Endodermal cell (in vitro differentiated cells): ENCODE results near the gene LRP8. TPM values are rescaled to one million over a fixed set of nuclear protein-coding genes. Genes with fewer than 3 reads are reported as not detected.

Experiments
- DNase-seq: peaks from one replicate; pipeline ENCODE4 v3.0.0-alpha.2; 2017
- H3K27ac ChIP-seq: 2 replicates; pipeline ENCODE4 v1.5.1; 2013; ENCODE audit warnings: mild to moderate bottlenecking, low read depth, low read length, moderate library complexity
- H3K27me3 ChIP-seq: 2 replicates; pipeline ENCODE4 v1.6.1; 2013; ENCODE audit warnings: mild to moderate bottlenecking, low read length, moderate library complexity; ENCODE audit not compliant: insufficient read depth, control insufficient read depth, poor library complexity, severe bottlenecking
- H3K36me3 ChIP-seq: 2 replicates; pipeline ENCODE4 v1.7.0; 2013; ENCODE audit warnings: mild to moderate bottlenecking, low read length, moderate library complexity; ENCODE audit not compliant: control insufficient read depth, insufficient read depth
- H3K4me1 ChIP-seq: one replicate; pipeline ENCODE4 v1.7.0; 2013; ENCODE audit warnings: low read length; ENCODE audit not compliant: control insufficient read depth, insufficient read depth
- H3K4me3 ChIP-seq: 2 replicates; pipeline ENCODE4 v1.5.1; 2013; ENCODE audit warnings: mild to moderate bottlenecking, low read length, moderate library complexity
- H3K9ac ChIP-seq: 2 replicates; pipeline ENCODE4 v1.6.1; 2013; ENCODE audit warnings: mild to moderate bottlenecking, low read length, moderate library complexity; ENCODE audit not compliant: poor library complexity, severe bottlenecking; ENCODE audit errors: extremely low read depth
- H3K9me3 ChIP-seq: 2 replicates; pipeline ENCODE4 v1.6.1; 2013; ENCODE audit warnings: mild to moderate bottlenecking, low read length, moderate library complexity; ENCODE audit not compliant: control insufficient read depth
- H3K27ac Mint-ChIP-seq: 2 replicates; pipeline ENCODE4 v1.8.0; 2020; ENCODE audit warnings: mixed read lengths
- H3K27me3 Mint-ChIP-seq: 2 replicates; pipeline ENCODE4 v1.8.0; 2021; ENCODE audit warnings: mild to moderate bottlenecking, mixed read lengths; ENCODE audit not compliant: insufficient read depth
- H3K36me3 Mint-ChIP-seq: 2 replicates; pipeline ENCODE4 v1.8.0; 2020; ENCODE audit warnings: low read depth, mixed read lengths
- H3K4me1 Mint-ChIP-seq: 2 replicates; pipeline ENCODE4 v1.8.0; 2020; ENCODE audit warnings: mixed read lengths
- H3K4me3 Mint-ChIP-seq: 2 replicates; pipeline ENCODE4 v1.8.0; 2020; ENCODE audit warnings: mild to moderate bottlenecking, moderate library complexity, mixed read lengths
- H3K9me3 Mint-ChIP-seq: 2 replicates; pipeline ENCODE4 v1.8.0; 2020; ENCODE audit warnings: mild to moderate bottlenecking, mixed read lengths
- WGBS, 2 experiments: methylation state at CpG; one replicate each; pipeline versions ENCODE4 v1.1.5 to v1.1.7; 2013; ENCODE audit warnings: missing lambda C conversion rate in 2 of 2, mixed read lengths in 1 of 2; ENCODE audit not compliant: insufficient coverage in 1 of 2, insufficient read length in 1 of 2; 5-methylcytosine and 5-hydroxymethylcytosine counted together
- total RNA-seq, 2 donors: library from RNA; stranded (reverse); fragmentation: NEBNext Ultra II Directional in 1 of 2; extraction: Animal tissue kit (Norgen Biotek cat#: 25700) in 1 of 2; gene quantifications; 2 replicates in 1 of 2; 3 replicates in 1 of 2; pipeline ENCODE4 v1.2.1, GENCODE V29; 2021
- TF ChIP-seq, protein P1 (sequence below): fragments of 200-600 bp; sonication (generic); conservative IDR thresholded peaks from 2 replicates; pipeline ENCODE4 v1.5.0; 2021; ENCODE audit warnings: antibody characterized with exemption, mild to moderate bottlenecking

The LRP8 gene
- total RNA-seq, 2 donors from 2014 or later: 29.1 to 39.6 TPM

DNA sequence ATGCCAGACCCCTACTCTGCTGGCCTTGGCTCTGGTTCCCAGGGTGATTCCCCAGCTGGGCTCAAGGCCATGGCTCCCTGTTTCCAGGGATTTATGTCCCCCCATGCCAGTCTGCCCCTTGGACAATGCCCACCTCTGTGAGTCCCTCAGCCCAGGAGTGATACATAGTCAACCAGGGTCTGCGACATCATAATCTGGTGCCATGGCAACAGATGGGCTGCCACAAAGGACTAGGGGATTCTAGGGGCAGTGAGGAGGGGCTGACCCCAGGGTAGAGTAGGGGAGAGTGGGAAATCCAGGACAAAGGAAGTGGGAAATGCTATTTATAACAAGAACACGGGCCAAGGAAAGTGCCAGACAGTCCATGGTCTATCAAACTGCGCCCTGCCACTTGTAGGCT, 33.8 kb downstream of the LRP8 start:
- Mint-ChIP-seq H3K36me3 (peaks cover 6% of the 10 kb centered on the region), H3K27ac (no peak overlapping the region), H3K4me1 (peaks cover 47% of the 10 kb centered on the region), H3K9me3 (no peaks in the 10 kb centered on the region), H3K4me3 (no peak overlapping the region), H3K27me3 (no peaks in the 10 kb centered on the region)
- H3K27ac ChIP-seq: peak overlapping the region; percentile 72
- H3K9me3 ChIP-seq: no peaks in the 10 kb centered on the region
- H3K4me3 ChIP-seq: no peak overlapping the region
- 92% methylated on average over 3 of the region's 3 CpGs for WGBS, 2 experiments
- TF ChIP-seq, protein P1, sequence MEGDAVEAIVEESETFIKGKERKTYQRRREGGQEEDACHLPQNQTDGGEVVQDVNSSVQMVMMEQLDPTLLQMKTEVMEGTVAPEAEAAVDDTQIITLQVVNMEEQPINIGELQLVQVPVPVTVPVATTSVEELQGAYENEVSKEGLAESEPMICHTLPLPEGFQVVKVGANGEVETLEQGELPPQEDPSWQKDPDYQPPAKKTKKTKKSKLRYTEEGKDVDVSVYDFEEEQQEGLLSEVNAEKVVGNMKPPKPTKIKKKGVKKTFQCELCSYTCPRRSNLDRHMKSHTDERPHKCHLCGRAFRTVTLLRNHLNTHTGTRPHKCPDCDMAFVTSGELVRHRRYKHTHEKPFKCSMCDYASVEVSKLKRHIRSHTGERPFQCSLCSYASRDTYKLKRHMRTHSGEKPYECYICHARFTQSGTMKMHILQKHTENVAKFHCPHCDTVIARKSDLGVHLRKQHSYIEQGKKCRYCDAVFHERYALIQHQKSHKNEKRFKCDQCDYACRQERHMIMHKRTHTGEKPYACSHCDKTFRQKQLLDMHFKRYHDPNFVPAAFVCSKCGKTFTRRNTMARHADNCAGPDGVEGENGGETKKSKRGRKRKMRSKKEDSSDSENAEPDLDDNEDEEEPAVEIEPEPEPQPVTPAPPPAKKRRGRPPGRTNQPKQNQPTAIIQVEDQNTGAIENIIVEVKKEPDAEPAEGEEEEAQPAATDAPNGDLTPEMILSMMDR: no peak
- peaks cover 24% of the 10 kb centered on the region for H3K4me1 ChIP-seq
- no peaks in the 10 kb centered on the region for H3K27me3 ChIP-seq
- no peak for DNase-seq
- H3K9ac ChIP-seq: no peak overlapping the region
- no peaks in the 10 kb centered on the region for H3K36me3 ChIP-seq

DNA sequence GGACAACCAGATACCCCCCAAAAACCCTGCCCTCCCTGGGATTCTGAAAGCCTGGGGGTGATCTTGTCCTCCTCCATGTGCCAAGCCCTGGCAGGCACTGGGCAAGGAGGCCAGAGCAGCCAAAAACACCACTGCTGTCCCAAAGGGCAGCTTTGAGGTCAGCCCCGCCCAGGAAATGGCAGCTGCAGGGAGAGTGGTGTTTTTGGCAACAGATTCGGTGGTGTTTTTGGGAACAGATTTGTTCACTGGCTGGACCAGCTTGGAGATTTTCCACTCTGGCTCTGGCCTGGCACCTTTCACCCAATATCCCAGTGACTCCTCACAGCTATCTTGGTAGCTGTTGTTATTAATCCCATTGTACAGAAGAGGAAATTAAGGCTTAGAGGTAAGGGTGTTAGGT, 34.7 kb downstream of the LRP8 start:
- WGBS, 2 experiments: 92 to 100% methylated on average over 2 of the region's 2 CpGs
- H3K4me1 Mint-ChIP-seq: peaks cover 51% of the 10 kb centered on the region

DNA sequence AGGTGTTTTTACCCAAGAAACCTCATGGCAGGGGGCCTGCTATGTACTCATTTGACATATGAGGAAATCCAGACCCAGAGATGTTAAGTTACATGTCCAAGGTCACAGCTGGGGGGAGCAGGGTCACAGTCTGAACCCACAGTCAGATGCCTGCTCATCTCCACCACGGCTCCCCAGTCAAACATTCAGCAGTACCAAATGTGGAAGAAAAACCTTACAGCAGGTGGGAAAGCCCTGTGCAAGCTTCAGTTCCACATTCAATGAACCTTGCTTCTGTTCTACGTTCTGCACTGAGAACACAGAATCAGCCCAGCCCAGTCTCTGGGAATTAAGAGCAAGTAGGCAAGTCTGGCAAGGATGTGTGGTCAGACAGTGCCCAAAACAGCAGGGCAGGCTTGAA, 35.2 kb downstream of the LRP8 start:
- Histone ChIP-seq H3K27me3 (no peaks in the 10 kb centered on the region), H3K27ac (no peak overlapping the region), H3K9me3 (no peaks in the 10 kb centered on the region), H3K4me3 (no peak overlapping the region), H3K4me1 (peaks cover 33% of the 10 kb centered on the region), H3K36me3 (no peaks in the 10 kb centered on the region), H3K9ac (no peak overlapping the region)
- H3K4me1 Mint-ChIP-seq: peaks cover 54% of the 10 kb centered on the region
- peaks cover 6% of the 10 kb centered on the region for H3K36me3 Mint-ChIP-seq
- H3K27ac Mint-ChIP-seq: peak overlapping the region; percentile 13
- DNase-seq: no peak
- H3K4me3 Mint-ChIP-seq: no peak overlapping the region
- WGBS, 2 experiments: 97 to 100% methylated on average over 2 of the region's 2 CpGs
- TF ChIP-seq, protein P1: no peak
- no peaks in the 10 kb centered on the region for H3K9me3 Mint-ChIP-seq
- no peaks in the 10 kb centered on the region for H3K27me3 Mint-ChIP-seq

More for the DNA sequence above, 34.7 kb downstream of the LRP8 start:
- Mint-ChIP-seq H3K9me3 (no peaks in the 10 kb centered on the region), H3K36me3 (peaks cover 6% of the 10 kb centered on the region), H3K27me3 (no peaks in the 10 kb centered on the region), H3K4me3 (no peak overlapping the region), H3K27ac (no peak overlapping the region)
- DNase-seq: no peak
- Histone ChIP-seq H3K9me3 (no peaks in the 10 kb centered on the region), H3K9ac (no peak overlapping the region), H3K27ac (no peak overlapping the region), H3K4me3 (no peak overlapping the region), H3K27me3 (no peaks in the 10 kb centered on the region), H3K36me3 (no peaks in the 10 kb centered on the region), H3K4me1 (peaks cover 31% of the 10 kb centered on the region)
- TF ChIP-seq, protein P1: no peak
